K562 (cell line): ENCODE data around the gene USP14. TPM values are rescaled to one million over a fixed set of nuclear protein-coding genes. Genes with fewer than 3 reads are reported as not detected.
A peak's percentile ranks its signal among the peaks of the same experiment; 100 is the strongest.

Experiments
- CBFA2T2 ChIP-seq: fragments of 450-650 bp; conservative IDR thresholded peaks from 2 replicates; pipeline ENCODE4 v1.6.1; 2017; ENCODE audit warnings: mild to moderate bottlenecking
- CC2D1A ChIP-seq: fragments of 450-650 bp; IDR thresholded peaks from 2 replicates; pipeline ENCODE4 v1.6.1; 2017; ENCODE audit warnings: mild to moderate bottlenecking
- CXXC5 ChIP-seq: fragments of 250-450 bp; sonication (Bioruptor Pico); IDR thresholded peaks from 2 replicates; pipeline ENCODE4 v1.8.0; 2022; ENCODE audit warnings: inconsistent platforms, mild to moderate bottlenecking, moderate library complexity
- E2F6 ChIP-seq, 2 experiments: IDR thresholded peaks; 2 replicates each; pipeline ENCODE4 v1.6.1; 2011; ENCODE audit warnings: borderline replicate concordance in 1 of 2, control low read depth in 1 of 2, low read depth in 1 of 2, low read length in 1 of 2, mild to moderate bottlenecking in 1 of 2, mixed read lengths in 1 of 2, moderate library complexity in 1 of 2; ENCODE audit not compliant: insufficient read depth in 1 of 2, insufficient read length in 1 of 2, poor library complexity in 1 of 2, severe bottlenecking in 1 of 2; ENCODE audit errors: extremely low read depth in 1 of 2
- GMEB1 ChIP-seq: fragments of 250-450 bp; sonication (Bioruptor Pico); IDR thresholded peaks from 2 replicates; pipeline ENCODE4 v1.4.0; 2020; ENCODE audit warnings: mild to moderate bottlenecking
- MTF1 ChIP-seq: fragments of 250-450 bp; sonication (Bioruptor Pico); IDR thresholded peaks from 2 replicates; pipeline ENCODE4 v1.9.0; 2021; ENCODE audit warnings: moderate library complexity, mild to moderate bottlenecking, inconsistent platforms, borderline replicate concordance
- ZNF146 ChIP-seq: IDR thresholded peaks from one replicate; pipeline ENCODE4 v1.6.1; 2018; ENCODE audit warnings: missing compliant biosample characterization; ENCODE audit not compliant: unreplicated experiment
- ZNF280B ChIP-seq: fragments of 250-450 bp; sonication (Bioruptor Pico); IDR thresholded peaks from 2 replicates; pipeline ENCODE4 v1.5.1; 2021; ENCODE audit warnings: mild to moderate bottlenecking
- ZNF609 ChIP-seq: sonication (generic); formaldehyde crosslinking; IDR thresholded peaks from 2 replicates; pipeline ENCODE4 v1.8.1; 2023; ENCODE audit warnings: missing genetic modification reagents, mild to moderate bottlenecking, borderline replicate concordance
- polyA plus RNA-seq, 8 experiments: library from polyadenylated mRNA; depleted of rRNA in 4 of 8; stranded (reverse) in 5 of 8; unstranded in 3 of 8; fragments of >200 nt; fragmentation: Nextera tagmentation in 2 of 8; fragmentation: Illumina TruSeq in 1 of 8; extraction: Ambion mirVana in 2 of 8; extraction: Trizol in 1 of 8; gene quantifications; 2 replicates each; pipeline versions ENCODE4 v1.2.1 to v1.2.3, GENCODE V29; 2011 to 2014; ENCODE audit warnings: inconsistent platforms in 1 of 8, missing spikeins in 1 of 8
- total RNA-seq, 7 experiments: library from RNA; depleted of rRNA in 6 of 7; stranded (reverse); fragments of >200 nt in 6 of 7; fragmentation: Illumina TruSeq in 2 of 7; extraction: Trizol in 2 of 7; gene quantifications; 2 replicates each; pipeline versions ENCODE4 v1.2.1 to v1.2.3, GENCODE V29; 2011 to 2021; ENCODE audit warnings: low replicate concordance in 1 of 7

The USP14 gene
- total and polyA plus RNA-seq, 9 of the 15 experiments (the other 6 are each of a cell fraction or from before 2014, with no cell fraction given) = 18.7 to 129 (median 40.3) TPM

- TF ChIP-seq E2F6 (IDR thresholded peaks at IDR 0.05; ENCODE audit: borderline replicate concordance in 1 of 2, extremely low read depth in 1 of 2, insufficient read depth in 1 of 2, insufficient read length in 1 of 2, low read depth in 1 of 2, low read length in 1 of 2, poor library complexity in 1 of 2, severe bottlenecking in 1 of 2) = peak in 1 of 2 experiments; percentile 10
- TF ChIP-seq GMEB1 (CRISPR knock-in tag) = no peak
- no peak for TF ChIP-seq ZNF146
- no peak for TF ChIP-seq ZNF280B (CRISPR knock-in tag)
- no peak for TF ChIP-seq ZNF609 (CRISPR knock-in tag)
- TF ChIP-seq CBFA2T2 = peak; percentile 42
- TF ChIP-seq MTF1 (CRISPR knock-in tag) = no peak
- TF ChIP-seq CC2D1A = 0 out of 2 replicates have a peak, but pooled peaks have one; percentile 22
- no peak for TF ChIP-seq CXXC5 (CRISPR knock-in tag)
Observed at GRCh38 chr18:136433-136832, 21.9 kb upstream of the USP14 start (continued).
